ENCODE results near the gene SCAMP1. TPM values are rescaled to one million over a fixed set of nuclear protein-coding genes. Genes with fewer than 3 reads are reported as not detected.

Gene SCAMP1
- polyA plus RNA-seq, 2 donors = 8.7 TPM

DNA sequence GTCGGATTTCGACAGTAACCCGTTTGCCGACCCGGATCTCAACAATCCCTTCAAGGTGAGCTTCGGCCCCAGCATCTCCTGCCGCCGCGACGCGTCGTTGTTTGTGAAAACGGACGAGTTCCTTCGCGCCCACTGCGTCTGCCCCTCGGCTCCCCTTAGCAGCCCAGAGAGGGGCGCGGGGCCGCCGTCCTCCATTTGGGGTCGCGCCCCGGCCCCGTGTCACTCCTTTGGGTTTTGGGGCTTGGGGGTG is 182 bp downstream of the SCAMP1 start:
- no peaks in the 10 kb centered on the region for H3K27me3 ChIP-seq (ENCODE audit: control insufficient read depth in 1 of 2, insufficient read depth in 2 of 2, low read length in 2 of 2)
- peaks cover 0 to 4% of the 10 kb centered on the region in 2 donors for H3K36me3 ChIP-seq (ENCODE audit: control insufficient read depth in 2 of 2, insufficient read depth in 2 of 2, low read length in 1 of 2)
- no peaks in the 10 kb centered on the region for H3K9me3 ChIP-seq (ENCODE audit: control insufficient read depth in 2 of 2, insufficient read depth in 1 of 2, low read depth in 1 of 2, low read length in 1 of 2)
- WGBS, 2 donors = 0% methylated on average over 26 of the region's 26 CpGs
- H3K4me1 ChIP-seq (ENCODE audit: control insufficient read depth in 2 of 2, insufficient read depth in 2 of 2, low read length in 1 of 2) = no peaks in the 10 kb centered on the region
- peak overlapping the region; percentile 82 to 99 for H3K4me3 ChIP-seq (ENCODE audit: low read depth in 1 of 2, low read length in 2 of 2)
- H3K27ac ChIP-seq (ENCODE audit: low read depth in 2 of 2, low read length in 1 of 2) = peak overlapping the region; percentile 85 to 95

DNA sequence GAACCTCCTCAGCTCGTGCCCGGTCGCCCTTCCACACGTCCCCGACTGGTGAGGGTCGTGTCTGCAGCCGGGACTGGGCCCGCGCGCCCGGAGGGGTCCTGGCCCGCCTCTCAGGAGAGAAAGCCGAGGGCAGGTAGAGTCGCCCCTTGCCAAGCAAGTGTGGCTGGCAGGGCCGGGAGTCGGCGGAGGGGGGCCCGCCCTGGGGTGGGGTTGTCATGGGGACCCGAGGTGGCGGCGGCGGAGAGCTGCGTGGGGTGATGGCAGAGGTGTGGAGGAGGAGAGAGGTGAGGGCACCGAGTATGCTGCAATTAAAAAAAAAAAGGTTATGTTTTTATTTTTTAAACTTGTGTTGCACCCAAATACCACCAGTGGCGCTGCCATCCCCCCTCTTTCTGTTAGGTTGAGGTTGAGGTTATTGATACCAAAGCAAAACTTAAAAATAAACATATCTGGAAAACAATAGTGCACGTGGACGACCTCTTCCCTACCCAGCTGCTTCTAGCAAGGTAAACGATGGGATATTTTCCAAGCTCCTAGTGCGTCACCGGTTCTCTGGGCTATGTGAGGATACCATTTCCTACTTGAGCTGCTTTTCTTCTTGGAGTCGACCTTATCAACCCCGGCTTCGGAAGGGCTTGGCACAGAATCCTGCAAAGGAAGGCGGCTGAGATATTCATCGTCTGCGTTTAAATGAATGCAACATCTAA is 660 bp downstream of the SCAMP1 start:
- H3K27ac ChIP-seq (ENCODE audit: low read depth in 2 of 2, low read length in 1 of 2) = peak overlapping the region; percentile 85 to 95
- no peaks in the 10 kb centered on the region for H3K27me3 ChIP-seq (ENCODE audit: control insufficient read depth in 1 of 2, insufficient read depth in 2 of 2, low read length in 2 of 2)
- 0 to 1% methylated on average over 36 of the region's 36 CpGs for WGBS, 2 donors
- no peaks in the 10 kb centered on the region for H3K4me1 ChIP-seq (ENCODE audit: control insufficient read depth in 2 of 2, insufficient read depth in 2 of 2, low read length in 1 of 2)
- H3K4me3 ChIP-seq (ENCODE audit: low read depth in 1 of 2, low read length in 2 of 2) = peak overlapping the region; percentile 82 to 99
- H3K9me3 ChIP-seq (ENCODE audit: control insufficient read depth in 2 of 2, insufficient read depth in 1 of 2, low read depth in 1 of 2, low read length in 1 of 2) = no peaks in the 10 kb centered on the region
- H3K36me3 ChIP-seq (ENCODE audit: control insufficient read depth in 2 of 2, insufficient read depth in 2 of 2, low read length in 1 of 2) = peaks cover 0 to 4% of the 10 kb centered on the region in 2 donors

DNA sequence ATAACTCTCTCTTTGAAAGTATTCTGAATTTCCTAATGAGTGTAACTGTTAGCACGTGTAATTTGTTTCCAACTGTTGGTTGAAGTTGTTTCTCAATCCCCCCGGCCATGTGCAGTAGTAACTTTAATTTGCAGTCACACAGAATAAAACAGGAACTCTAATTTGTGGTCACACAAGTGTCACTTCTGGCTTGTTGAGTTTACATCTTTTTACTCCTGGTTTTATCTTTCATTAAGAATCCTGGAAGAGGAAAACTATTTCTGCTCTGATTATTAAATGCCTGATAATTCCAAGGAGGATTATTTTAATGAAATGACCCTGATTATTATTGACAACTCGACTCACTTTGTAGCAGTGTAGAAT is 1.2 kb downstream of the SCAMP1 start:
- H3K4me1 ChIP-seq (ENCODE audit: control insufficient read depth in 2 of 2, insufficient read depth in 2 of 2, low read length in 1 of 2) = no peaks in the 10 kb centered on the region
- H3K27ac ChIP-seq (ENCODE audit: low read depth in 2 of 2, low read length in 1 of 2) = no peak overlapping the region
- 6 to 12% methylated on average over 3 of the region's 3 CpGs for WGBS, 2 donors
- peaks cover 0 to 4% of the 10 kb centered on the region in 2 donors for H3K36me3 ChIP-seq (ENCODE audit: control insufficient read depth in 2 of 2, insufficient read depth in 2 of 2, low read length in 1 of 2)
- no peaks in the 10 kb centered on the region for H3K9me3 ChIP-seq (ENCODE audit: control insufficient read depth in 2 of 2, insufficient read depth in 1 of 2, low read depth in 1 of 2, low read length in 1 of 2)
- H3K4me3 ChIP-seq (ENCODE audit: low read depth in 1 of 2, low read length in 2 of 2) = peak overlapping the region in 1 of 2 donors; percentile 82
- no peaks in the 10 kb centered on the region for H3K27me3 ChIP-seq (ENCODE audit: control insufficient read depth in 1 of 2, insufficient read depth in 2 of 2, low read length in 2 of 2)

DNA sequence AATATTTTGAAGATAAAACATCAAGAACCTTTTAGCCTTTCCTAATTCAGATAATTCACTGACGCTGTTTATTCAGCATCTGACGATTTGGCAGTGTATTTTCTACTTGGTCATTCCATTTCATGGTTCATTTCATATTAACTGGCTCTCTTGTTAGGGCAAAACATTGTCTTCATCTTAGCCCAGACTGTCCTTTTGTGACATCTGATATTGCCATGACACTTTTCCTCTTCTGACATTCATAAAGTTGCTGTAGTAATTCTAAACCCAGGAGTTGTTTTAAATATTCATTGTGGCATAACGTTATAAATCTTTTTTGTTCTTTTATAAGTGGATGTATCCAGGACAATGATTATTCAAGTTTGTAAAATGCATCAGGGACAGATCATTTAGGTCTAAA is 1.8 kb downstream of the SCAMP1 start:
- H3K4me1 ChIP-seq (ENCODE audit: control insufficient read depth in 2 of 2, insufficient read depth in 2 of 2, low read length in 1 of 2) = no peaks in the 10 kb centered on the region
- no peaks in the 10 kb centered on the region for H3K27me3 ChIP-seq (ENCODE audit: control insufficient read depth in 1 of 2, insufficient read depth in 2 of 2, low read length in 2 of 2)
- no peaks in the 10 kb centered on the region for H3K9me3 ChIP-seq (ENCODE audit: control insufficient read depth in 2 of 2, insufficient read depth in 1 of 2, low read depth in 1 of 2, low read length in 1 of 2)
- WGBS, 2 donors = 43 to 48% methylated on average over 3 of the region's 3 CpGs
- no peak overlapping the region for H3K4me3 ChIP-seq (ENCODE audit: low read depth in 1 of 2, low read length in 2 of 2)
- H3K36me3 ChIP-seq (ENCODE audit: control insufficient read depth in 2 of 2, insufficient read depth in 2 of 2, low read length in 1 of 2) = no peaks in the 10 kb centered on the region
- H3K27ac ChIP-seq (ENCODE audit: low read depth in 2 of 2, low read length in 1 of 2) = no peak overlapping the region

- no peaks in the 10 kb centered on the region for H3K4me1 ChIP-seq (ENCODE audit: control insufficient read depth in 2 of 2, insufficient read depth in 2 of 2, low read length in 1 of 2)
- H3K36me3 ChIP-seq (ENCODE audit: control insufficient read depth in 2 of 2, insufficient read depth in 2 of 2, low read length in 1 of 2) = no peaks in the 10 kb centered on the region
- H3K9me3 ChIP-seq (ENCODE audit: control insufficient read depth in 2 of 2, insufficient read depth in 1 of 2, low read depth in 1 of 2, low read length in 1 of 2) = no peaks in the 10 kb centered on the region
- H3K4me3 ChIP-seq (ENCODE audit: low read depth in 1 of 2, low read length in 2 of 2) = no peak overlapping the region
- 86 to 89% methylated on average over 1 of the region's 1 CpG for WGBS, 2 donors
- H3K27me3 ChIP-seq (ENCODE audit: control insufficient read depth in 1 of 2, insufficient read depth in 2 of 2, low read length in 2 of 2) = no peaks in the 10 kb centered on the region
- no peak overlapping the region for H3K27ac ChIP-seq (ENCODE audit: low read depth in 2 of 2, low read length in 1 of 2)
These were observed 3.6 kb downstream of the SCAMP1 start for GRCh38 chr5:78364005-78364404.

DNA sequence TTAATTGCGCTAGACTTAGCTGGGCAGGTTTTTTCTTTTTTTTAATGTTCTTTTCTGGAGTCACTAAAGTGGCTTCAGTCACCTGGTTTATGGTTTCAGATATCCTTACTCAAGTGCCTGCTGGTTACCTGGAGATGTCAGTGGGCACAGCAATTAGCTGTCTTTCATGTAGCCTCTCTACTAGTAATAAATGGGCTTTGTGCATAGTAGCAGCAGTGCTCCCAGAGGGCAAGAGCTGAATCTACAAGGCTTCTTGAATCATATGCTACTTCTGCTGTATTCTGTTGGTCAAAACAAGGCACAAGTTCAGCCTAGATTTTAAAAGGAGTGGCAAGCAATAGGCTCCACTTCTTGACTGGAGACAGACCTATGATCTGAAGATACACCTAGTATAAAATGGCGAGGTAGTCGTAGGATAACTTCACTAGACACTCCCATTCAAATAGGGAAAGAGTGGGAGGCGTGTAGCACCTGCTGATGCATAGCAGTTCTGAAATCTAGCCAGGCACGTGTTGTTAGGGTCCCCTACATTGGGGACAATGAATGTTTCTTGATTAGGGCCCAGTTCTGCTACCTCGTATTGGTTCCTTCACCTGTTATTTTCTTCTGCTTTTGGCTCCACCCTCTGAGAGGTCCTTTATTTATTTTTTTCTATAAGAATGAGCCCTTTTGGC is 7.0 kb downstream of the SCAMP1 start:
- H3K4me1 ChIP-seq (ENCODE audit: control insufficient read depth in 2 of 2, insufficient read depth in 2 of 2, low read length in 1 of 2) = no peaks in the 10 kb centered on the region
- no peak overlapping the region for H3K4me3 ChIP-seq (ENCODE audit: low read depth in 1 of 2, low read length in 2 of 2)
- H3K36me3 ChIP-seq (ENCODE audit: control insufficient read depth in 2 of 2, insufficient read depth in 2 of 2, low read length in 1 of 2) = no peaks in the 10 kb centered on the region
- H3K27me3 ChIP-seq (ENCODE audit: control insufficient read depth in 1 of 2, insufficient read depth in 2 of 2, low read length in 2 of 2) = no peaks in the 10 kb centered on the region
- H3K9me3 ChIP-seq (ENCODE audit: control insufficient read depth in 2 of 2, insufficient read depth in 1 of 2, low read depth in 1 of 2, low read length in 1 of 2) = no peaks in the 10 kb centered on the region
- H3K27ac ChIP-seq (ENCODE audit: low read depth in 2 of 2, low read length in 1 of 2) = no peak overlapping the region
- WGBS, 2 donors = 83 to 86% methylated on average over 6 of the region's 6 CpGs

- 92 to 97% methylated on average over 2 of the region's 2 CpGs for WGBS, 2 donors
- no peaks in the 10 kb centered on the region for H3K4me1 ChIP-seq (ENCODE audit: control insufficient read depth in 2 of 2, insufficient read depth in 2 of 2, low read length in 1 of 2)
- H3K36me3 ChIP-seq (ENCODE audit: control insufficient read depth in 2 of 2, insufficient read depth in 2 of 2, low read length in 1 of 2) = no peaks in the 10 kb centered on the region
- H3K9me3 ChIP-seq (ENCODE audit: control insufficient read depth in 2 of 2, insufficient read depth in 1 of 2, low read depth in 1 of 2, low read length in 1 of 2) = no peaks in the 10 kb centered on the region
- no peak overlapping the region for H3K4me3 ChIP-seq (ENCODE audit: low read depth in 1 of 2, low read length in 2 of 2)
- H3K27ac ChIP-seq (ENCODE audit: low read depth in 2 of 2, low read length in 1 of 2) = no peak overlapping the region
- H3K27me3 ChIP-seq (ENCODE audit: control insufficient read depth in 1 of 2, insufficient read depth in 2 of 2, low read length in 2 of 2) = no peaks in the 10 kb centered on the region
These were observed 9.3 kb downstream of the SCAMP1 start for GRCh38 chr5:78369680-78370079.

DNA sequence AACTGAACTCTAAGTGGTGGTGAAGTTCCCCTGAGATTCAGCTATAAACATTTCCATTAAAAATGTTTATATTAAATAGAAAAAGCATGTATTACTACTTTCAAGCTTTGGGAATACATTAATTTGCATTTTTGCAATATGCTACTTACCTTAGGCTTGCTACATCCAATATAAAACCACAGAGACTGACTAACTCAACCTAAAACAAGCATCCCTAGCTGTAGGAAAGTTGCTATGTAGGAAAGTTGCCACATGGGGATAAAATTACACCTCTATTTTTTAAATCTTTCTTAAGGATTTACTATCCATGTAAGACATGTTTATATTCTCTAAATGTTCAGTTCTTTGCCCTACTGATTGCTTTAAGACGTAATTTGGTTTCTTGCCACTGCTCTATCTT is 12.8 kb downstream of the SCAMP1 start:
- Histone ChIP-seq H3K27ac (ENCODE audit: low read depth in 2 of 2, low read length in 1 of 2) (no peak overlapping the region), H3K4me1 (ENCODE audit: control insufficient read depth in 2 of 2, insufficient read depth in 2 of 2, low read length in 1 of 2) (no peaks in the 10 kb centered on the region), H3K36me3 (ENCODE audit: control insufficient read depth in 2 of 2, insufficient read depth in 2 of 2, low read length in 1 of 2) (no peaks in the 10 kb centered on the region), H3K27me3 (ENCODE audit: control insufficient read depth in 1 of 2, insufficient read depth in 2 of 2, low read length in 2 of 2) (no peaks in the 10 kb centered on the region), H3K9me3 (ENCODE audit: control insufficient read depth in 2 of 2, insufficient read depth in 1 of 2, low read depth in 1 of 2, low read length in 1 of 2) (no peaks in the 10 kb centered on the region), H3K4me3 (ENCODE audit: low read depth in 1 of 2, low read length in 2 of 2) (no peak overlapping the region)
- WGBS, 2 donors = 87 to 92% methylated on average over 1 of the region's 1 CpG

- H3K4me1 ChIP-seq (ENCODE audit: control insufficient read depth in 2 of 2, insufficient read depth in 2 of 2, low read length in 1 of 2) = no peaks in the 10 kb centered on the region
- WGBS, 2 donors = 82 to 95% methylated on average over 3 of the region's 3 CpGs
- no peaks in the 10 kb centered on the region for H3K36me3 ChIP-seq (ENCODE audit: control insufficient read depth in 2 of 2, insufficient read depth in 2 of 2, low read length in 1 of 2)
- no peaks in the 10 kb centered on the region for H3K27me3 ChIP-seq (ENCODE audit: control insufficient read depth in 1 of 2, insufficient read depth in 2 of 2, low read length in 2 of 2)
- H3K9me3 ChIP-seq (ENCODE audit: control insufficient read depth in 2 of 2, insufficient read depth in 1 of 2, low read depth in 1 of 2, low read length in 1 of 2) = no peaks in the 10 kb centered on the region
- no peak overlapping the region for H3K4me3 ChIP-seq (ENCODE audit: low read depth in 1 of 2, low read length in 2 of 2)
- no peak overlapping the region for H3K27ac ChIP-seq (ENCODE audit: low read depth in 2 of 2, low read length in 1 of 2)
These were observed 15.9 kb downstream of the SCAMP1 start for GRCh38 chr5:78376315-78376714.

DNA sequence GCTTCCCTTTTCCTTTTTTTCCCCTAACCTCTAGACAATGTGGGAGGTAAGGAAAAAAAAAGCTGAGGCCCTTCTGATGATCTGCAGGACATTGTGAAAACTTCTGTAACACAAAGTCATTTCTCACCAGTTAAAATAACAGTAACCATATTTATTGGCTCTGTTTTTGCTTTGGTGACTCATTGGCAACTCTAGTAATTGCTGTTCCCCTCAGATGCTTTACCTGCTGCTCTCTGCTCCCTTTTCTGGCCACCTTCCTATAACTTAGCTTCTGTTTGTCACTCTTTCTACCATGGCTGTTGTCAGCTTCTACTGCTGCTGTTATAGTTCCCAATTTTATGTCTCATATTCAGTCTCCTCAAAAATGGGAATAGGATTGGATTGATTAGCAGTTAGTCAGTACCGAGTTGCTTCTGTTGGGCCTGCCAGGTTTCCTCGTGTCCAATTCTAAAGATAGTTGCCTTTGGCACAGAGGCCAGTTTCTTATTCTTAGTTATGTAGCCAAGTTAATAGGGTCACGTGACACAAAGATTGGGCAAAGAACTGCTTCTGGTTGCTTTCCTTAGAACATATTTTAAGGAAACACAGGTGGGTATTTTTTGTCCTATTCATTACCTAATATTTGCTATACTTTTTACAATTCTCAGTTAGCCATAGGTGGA is 16.8 kb downstream of the SCAMP1 start:
- Histone ChIP-seq H3K4me1 (ENCODE audit: control insufficient read depth in 2 of 2, insufficient read depth in 2 of 2, low read length in 1 of 2) (no peaks in the 10 kb centered on the region), H3K9me3 (ENCODE audit: control insufficient read depth in 2 of 2, insufficient read depth in 1 of 2, low read depth in 1 of 2, low read length in 1 of 2) (no peaks in the 10 kb centered on the region), H3K36me3 (ENCODE audit: control insufficient read depth in 2 of 2, insufficient read depth in 2 of 2, low read length in 1 of 2) (no peaks in the 10 kb centered on the region), H3K27ac (ENCODE audit: low read depth in 2 of 2, low read length in 1 of 2) (peak overlapping the region in 1 of 2 donors; percentile 1), H3K27me3 (ENCODE audit: control insufficient read depth in 1 of 2, insufficient read depth in 2 of 2, low read length in 2 of 2) (no peaks in the 10 kb centered on the region), H3K4me3 (ENCODE audit: low read depth in 1 of 2, low read length in 2 of 2) (no peak overlapping the region)
- 26 to 36% methylated on average over 3 of the region's 3 CpGs for WGBS, 2 donors

Data from esophagus (tissue), 2 donors.